GM21737 (cell line): ENCODE results near the gene RNFT2.

Source experiments
- ATAC-seq: cut with Tn5 transposase; IDR thresholded peaks from one replicate; pipeline ENCODE4 v1.9.1; 2021; ENCODE audit warnings: mild to moderate bottlenecking, moderate library complexity; ENCODE audit not compliant: unreplicated experiment

The RNFT2 gene

GRCh38 chr12:116737774-116738657 is at the start of gene RNFT2, which contains the start of gene SPRING1:
Gene RNFT2 (plus strand): TSS chr12:116738315. CDS start chr12:116740498, 2,183 bp downstream.
Gene SPRING1 (minus strand): TSS chr12:116738069. CDS start chr12:116737900, 169 bp downstream.
- peak; percentile 97 for ATAC-seq

DNA sequence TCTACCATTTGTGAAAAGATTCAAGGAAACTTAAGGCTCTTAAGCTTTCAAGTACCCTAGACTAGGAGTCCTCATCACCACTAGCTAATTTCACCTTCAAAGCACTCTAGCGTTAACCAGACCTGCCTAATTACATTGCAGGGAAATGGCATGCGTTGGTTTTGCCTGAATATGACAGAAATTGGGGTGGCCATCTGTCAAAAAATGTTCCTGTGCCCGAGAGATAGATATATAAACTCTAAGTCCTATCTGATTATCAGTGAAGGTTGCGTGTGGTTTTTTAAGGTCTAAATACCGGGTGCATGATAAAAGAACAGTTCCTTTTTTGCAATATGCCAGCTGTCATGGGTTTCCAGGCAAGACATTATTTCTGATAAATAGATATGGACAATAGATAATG is 48.6 kb upstream of the RNFT2 start:
- no peak for ATAC-seq

DNA sequence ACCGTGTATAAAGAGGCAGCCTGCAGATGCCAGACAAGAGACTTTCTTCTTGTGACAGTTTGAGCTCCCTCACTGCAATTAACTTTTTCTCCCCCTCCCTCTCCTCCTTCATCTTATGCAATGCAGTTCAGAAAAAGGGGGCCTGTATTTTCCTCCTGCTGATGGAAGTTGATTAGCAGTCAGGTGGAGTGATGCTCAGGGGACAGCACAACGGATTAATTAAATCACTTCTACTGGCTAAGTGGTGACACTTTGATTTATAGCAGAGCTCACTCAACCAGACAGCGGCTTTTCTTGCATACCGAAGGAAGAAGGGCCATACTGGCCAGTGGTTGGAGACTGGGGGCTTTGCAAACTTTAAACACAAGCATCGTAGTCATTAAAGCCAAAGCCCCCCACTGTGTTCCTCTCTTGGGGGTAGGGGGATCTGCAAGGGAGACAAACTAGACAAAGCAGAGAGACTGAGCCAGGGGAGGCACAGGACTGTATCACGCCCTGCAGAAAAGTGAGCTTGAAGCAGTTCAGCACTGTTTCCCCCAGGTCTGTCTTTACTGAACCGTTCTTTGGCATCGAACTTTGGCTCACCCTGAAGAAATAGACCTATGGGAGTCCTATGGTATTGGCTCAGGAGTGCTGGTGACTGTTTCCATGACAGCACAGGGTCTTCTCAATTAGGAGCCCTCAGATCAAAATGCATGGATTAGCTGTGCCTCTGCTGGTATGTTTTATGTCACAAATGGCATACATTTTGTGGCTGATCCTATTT is 48.0 kb upstream of the RNFT2 start:
- no peak for ATAC-seq

DNA sequence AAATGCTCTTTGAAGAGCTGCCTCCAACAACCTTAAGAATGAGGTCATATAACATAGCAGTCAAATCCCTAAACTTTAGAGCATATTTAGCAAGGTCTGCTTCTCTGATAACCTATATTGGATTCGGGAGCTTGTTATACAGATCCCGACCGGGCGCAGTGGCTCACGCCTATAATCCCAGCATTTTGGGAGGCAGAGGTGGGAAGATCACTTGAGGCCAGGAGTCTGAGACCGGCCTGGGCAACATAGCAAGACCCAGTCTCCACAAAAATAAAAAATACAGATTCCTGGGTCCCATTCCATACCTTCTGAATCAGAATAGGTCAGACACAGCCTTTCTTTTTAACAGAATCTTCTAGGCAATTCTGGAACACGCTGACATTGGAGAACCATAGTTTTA is 46.9 kb upstream of the RNFT2 start:
- ATAC-seq: no peak

DNA sequence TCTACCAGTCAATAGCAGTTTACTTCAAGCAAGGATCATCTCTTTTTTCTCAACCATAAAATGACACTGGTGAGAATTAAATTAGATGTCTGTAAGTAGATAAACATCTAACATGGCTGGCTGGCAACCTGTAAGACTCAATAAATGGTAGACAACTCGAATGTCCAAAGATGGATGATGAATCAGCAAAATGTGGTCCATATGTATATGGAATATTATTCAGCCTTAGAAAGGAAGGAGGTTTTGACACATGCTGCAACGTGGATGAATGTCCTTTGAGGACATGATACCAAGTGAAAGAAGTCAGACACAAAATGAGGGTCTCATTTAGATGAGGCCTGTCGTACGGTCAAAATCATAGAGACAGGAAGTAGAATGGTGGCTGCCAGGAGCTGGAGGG is 46.5 kb upstream of the RNFT2 start:
- ATAC-seq: no peak

DNA sequence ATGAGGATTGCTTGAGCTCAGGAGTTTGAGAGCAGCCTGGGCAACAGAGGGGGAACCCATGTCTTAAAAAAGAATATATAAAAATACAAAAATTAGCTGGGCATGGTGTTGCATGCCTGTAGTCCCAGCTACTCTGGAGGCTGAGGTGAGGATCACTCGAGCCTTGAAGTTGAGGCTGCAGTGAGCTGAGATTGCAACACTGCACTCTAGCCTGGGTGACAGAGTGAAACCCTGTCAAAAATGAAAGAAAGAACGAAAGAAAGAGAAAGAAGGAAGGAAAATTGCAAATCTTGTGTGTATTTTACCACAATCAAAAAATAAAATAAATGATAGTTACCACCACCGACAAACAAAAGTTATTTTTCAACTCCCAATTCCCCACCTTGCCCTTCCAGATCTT is 45.5 kb upstream of the RNFT2 start:
- no peak for ATAC-seq

GRCh38 chr12:116693286-116694227 is 44.6 kb upstream of the RNFT2 start:
- no peak for ATAC-seq

DNA sequence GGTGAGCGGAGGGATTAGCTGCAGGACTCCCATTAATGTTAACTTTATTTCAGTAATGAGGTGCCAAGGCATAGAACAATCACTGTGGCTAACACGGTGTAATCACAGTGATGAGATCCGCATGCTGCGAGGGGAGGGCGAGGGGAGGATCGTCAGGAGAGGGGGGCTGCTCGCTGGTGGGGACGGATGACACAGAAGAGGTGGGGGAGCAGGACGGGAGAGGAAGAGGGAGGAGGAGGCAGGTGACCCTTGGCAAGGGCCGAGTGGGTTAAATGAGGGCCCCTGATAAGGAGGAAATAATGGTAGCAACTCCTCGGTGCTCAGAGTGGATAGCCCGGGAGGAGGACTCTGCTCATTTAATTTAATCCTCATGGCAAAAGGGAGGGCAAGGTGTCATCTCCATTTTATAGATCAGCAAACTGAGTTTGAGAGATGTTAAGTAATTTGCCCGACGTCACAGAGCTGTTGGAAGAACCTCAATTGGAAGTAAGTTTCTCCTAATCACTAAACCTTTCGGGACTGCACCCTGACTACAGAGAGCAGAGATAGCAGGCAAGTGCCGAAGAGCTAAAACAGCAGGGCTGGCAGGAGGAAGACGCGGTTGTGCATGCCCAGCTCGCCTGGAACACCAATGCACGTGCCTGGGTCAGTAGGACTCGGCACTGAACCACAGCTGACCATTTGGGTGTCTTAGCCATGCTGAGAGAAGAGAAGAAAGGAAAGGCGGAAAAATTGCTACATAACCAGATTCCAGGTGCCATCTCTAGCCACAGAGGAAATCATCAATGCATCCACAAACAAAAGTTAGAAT is 43.3 kb upstream of the RNFT2 start:
- no peak for ATAC-seq

DNA sequence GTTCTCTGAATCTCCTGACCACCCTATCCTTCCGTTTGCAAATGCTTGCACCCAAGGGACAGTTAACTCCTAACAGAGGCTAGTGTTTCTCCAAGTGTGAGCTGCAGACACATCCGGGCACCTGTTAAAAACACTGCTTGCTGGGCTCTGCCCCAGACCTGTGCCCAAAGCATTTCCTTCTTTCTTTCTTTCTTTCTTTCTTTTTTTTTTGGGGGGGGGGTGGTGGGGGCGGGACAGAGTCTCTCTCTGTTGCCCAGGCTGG is 42.7 kb upstream of the RNFT2 start:
- ATAC-seq: no peak

- no peak for ATAC-seq
Measured at GRCh38 chr12:116697305-116697704, 40.8 kb upstream of the RNFT2 start.

GRCh38 chr12:116697716-116698115 is 40.4 kb upstream of the RNFT2 start:
- ATAC-seq: no peak

GRCh38 chr12:116698116-116698515 is 40.0 kb upstream of the RNFT2 start:
- no peak for ATAC-seq

DNA sequence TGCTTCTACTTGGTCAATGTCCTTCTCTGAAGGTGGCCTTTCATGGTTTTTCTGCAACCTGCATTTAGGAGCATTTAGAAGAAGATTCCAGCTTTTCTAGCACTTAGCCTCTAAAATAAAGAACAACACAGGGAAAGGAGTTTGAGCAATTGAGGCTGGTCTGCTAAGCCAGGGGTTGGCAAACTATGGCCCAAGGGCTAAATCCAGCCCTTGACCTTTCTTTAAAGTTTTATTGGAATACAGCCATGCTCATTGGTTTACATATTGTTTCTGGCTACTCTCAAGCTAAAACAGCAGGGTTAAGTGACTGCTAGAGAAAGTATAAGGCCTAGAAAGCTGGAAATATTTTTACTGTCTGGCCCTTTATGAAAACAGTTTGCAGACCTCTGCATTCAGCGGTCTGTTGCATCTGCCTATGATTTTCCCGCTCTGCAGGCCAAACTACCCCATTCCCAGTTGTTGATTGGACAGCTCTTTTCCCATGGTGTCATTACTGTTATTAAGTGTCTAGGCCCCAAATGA is 39.5 kb upstream of the RNFT2 start:
- no peak for ATAC-seq

DNA sequence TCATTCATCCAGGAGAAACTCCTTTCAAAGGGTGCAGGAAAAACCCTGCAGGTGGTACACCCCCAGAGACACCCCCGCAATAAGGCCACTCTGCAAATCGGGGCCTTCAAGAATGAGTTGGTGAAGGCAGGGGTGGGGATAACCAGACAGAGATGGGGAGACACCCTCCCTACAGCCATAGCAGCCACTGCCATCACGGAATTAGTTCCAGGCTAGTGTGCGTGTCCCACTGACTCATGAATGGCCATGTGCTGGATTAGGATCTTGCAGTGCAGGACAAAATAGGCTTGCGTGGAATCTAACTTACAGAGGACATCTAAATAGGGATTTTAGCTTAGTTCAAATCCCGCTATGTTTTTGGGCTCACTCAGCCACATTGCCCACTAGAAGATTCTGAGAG is 38.0 kb upstream of the RNFT2 start:
- no peak for ATAC-seq

GRCh38 chr12:116701432-116701831 is 36.7 kb upstream of the RNFT2 start:
- ATAC-seq: no peak

DNA sequence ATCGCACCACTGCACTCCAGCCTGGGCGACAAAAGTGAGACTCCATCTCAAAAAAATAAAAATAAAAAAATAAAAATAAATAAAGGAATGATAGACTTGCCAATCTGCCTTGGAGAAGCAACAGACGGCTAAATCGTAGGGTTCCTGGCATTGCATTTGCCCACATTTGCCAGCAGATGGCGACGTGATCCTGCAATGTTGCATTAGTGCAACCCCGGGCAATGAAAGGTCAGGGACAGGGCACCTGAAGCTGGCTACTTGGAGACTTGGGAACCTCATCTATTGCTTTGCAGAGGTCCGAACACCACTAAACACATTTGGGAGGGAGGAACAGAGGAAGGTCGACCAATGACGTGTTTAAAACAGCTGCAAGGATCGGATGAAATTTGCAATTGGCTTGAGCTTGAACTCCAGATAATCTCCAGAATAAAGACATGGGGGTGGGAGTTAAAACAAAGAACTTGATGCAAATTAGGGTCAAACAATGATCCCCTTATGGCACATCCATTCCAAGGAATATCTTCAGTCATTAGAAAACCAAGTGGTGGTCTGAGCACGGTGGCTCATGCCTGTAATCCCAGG is 34.8 kb upstream of the RNFT2 start:
- no peak for ATAC-seq

DNA sequence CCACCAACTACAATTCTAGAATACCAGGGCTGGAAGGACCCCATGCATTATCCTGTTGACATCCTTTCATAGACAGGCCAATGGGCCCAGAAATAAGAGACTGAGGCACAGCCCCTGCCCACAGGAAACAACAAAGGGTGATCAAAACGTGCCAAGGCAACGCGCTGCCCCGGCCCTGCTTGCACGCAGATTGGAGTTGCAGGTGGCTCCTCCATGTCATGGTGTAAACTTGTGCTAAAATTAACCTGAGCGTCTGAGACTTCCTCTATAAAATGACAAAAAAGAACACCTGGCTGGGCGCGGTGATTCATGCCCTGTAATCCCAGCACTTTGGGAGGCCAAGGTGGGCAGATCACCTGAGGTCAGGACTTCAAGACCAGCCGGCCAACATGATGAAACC is 30.4 kb upstream of the RNFT2 start:
- no peak for ATAC-seq

DNA sequence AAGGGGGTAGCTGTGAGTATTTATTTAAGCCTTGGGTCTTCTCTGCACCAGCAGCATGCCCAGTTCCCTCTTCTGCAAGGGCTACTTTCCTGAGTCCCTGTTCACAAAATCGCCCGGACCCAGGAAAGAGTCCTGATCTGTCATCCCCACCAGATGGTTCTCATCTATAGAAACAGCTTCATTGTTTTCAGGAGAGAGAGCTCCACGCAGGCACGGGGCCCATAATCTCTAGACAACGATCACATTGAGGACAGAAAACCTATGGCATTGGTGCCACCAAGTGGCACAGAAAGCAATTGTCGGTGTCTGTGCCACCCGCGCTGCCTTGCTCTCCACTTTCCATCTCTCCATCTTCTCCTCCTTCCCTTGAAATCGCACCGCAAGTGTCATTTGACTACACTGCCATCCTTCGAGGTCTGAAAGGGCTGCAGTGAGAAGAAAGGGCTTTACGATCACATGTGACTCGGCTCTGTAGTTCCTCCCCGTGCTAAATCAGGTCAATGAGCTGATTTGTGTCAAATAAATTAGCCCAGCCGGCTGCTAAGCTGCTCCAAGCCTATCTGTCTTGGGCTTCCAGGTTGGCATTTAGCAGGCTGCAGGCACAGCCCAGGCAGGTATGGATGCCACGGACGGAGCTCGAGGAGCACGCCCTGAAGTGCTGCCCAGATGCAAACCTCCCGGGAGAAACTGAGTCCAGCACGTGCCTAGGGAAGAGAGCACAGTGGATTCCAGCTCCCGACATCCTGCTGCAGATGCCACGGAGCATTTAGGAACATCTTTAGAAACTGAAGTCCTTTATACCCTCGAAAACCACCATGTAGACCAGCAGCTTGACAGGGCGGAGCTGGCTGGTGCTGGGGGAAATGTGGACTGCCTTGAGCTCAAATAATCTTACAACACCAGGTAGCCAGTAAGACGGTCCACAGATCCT is 29.0 kb upstream of the RNFT2 start:
- ATAC-seq: no peak

DNA sequence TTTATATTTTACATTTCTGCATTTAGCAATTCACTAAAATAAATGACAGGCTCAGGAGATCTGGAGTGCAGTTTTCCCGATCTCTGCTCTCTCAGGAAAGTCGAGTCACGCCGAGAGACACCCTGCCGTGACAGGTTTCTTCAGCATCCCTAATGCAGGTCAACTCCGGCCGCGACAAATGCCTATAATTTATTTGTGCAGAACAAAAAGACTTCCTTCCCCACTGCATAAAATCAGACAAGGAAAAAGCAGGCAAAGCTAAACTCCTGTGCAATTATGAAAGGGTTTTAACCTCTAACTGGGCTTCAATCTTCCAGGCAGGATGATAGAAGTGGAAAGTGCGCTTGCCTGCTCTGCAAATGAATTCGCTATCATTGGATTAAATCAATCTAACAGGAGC is 28.3 kb upstream of the RNFT2 start:
- no peak for ATAC-seq
